Esophagus mucosa (tissue), 1 donor: ENCODE results near the gene TRPM2. TPM values are rescaled to one million over a fixed set of nuclear protein-coding genes. Genes with fewer than 3 reads are reported as not detected.
"Not testable (repeated sequence)": the region's sequence is repeated elsewhere in the genome, so short reads cannot be mapped to it uniquely, and the experiment has no call there.

Source experiments
- ATAC-seq: fragments of 200-7000 bp; cut with Tn5 transposase; one replicate; pipeline ENCODE4 v1.9.1; 2020
- total RNA-seq: library from RNA; stranded (reverse); gene quantifications from one replicate; pipeline ENCODE4 v1.2.4, GENCODE V29; 2023
- donor health status: DM: yes; HTN: yes; CAD: no.

Gene TRPM2
- total RNA-seq, 1 donor from 2014 or later = 1.2 TPM

GRCh38 chr21:44415073-44416025, 61.9 kb downstream of the TRPM2 start:
- no peak for ATAC-seq

DNA sequence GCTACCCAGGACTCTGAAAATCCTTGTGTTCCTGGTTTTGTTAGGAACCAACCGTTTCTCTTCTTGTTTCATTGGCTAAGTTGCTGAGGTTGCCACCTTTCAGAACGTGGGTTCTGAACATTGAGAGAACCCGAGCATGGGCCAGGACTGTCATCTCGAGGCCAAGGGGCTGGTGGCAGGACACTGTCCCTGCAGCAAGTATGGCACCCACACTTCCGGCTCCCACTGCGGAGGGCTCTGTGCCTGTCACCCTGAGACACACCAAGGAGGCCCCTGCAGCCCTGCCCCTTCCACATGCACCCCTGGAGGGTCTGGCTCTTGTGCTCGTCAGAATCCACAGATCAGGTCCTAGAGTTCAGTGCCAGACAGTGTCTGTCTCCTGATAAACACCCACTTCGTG, 62.8 kb downstream of the TRPM2 start:
- no peak for ATAC-seq

GRCh38 chr21:44417621-44418107, 64.2 kb downstream of the TRPM2 start:
- not testable (repeated sequence) for ATAC-seq

- ATAC-seq = no peak
Measured at GRCh38 chr21:44418108-44418875, 64.9 kb downstream of the TRPM2 start.

- no peak for ATAC-seq
Measured at GRCh38 chr21:44418876-44419230, 65.4 kb downstream of the TRPM2 start.

DNA sequence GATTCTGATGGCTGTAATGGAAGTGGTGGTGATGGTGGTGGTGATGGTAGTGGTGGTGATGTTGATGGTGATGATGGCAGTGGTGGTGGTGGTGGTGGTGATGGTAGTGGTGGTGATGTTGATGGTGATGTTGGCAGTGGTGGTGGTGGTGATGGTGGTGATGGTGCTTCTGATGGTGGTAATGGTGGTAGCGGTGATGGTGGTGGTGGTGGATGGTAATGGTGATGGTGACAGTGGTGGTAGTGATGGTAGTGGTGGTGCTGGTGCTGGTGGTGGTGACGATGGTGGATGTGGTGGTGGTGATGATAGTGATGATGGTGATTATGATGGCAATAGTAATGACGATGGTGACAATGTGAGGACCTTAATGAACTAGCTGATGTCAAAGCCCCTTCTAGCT, 66.3 kb downstream of the TRPM2 start:
- ATAC-seq = no peak

- no peak for ATAC-seq
Measured at GRCh38 chr21:44420416-44421205, 67.2 kb downstream of the TRPM2 start.

DNA sequence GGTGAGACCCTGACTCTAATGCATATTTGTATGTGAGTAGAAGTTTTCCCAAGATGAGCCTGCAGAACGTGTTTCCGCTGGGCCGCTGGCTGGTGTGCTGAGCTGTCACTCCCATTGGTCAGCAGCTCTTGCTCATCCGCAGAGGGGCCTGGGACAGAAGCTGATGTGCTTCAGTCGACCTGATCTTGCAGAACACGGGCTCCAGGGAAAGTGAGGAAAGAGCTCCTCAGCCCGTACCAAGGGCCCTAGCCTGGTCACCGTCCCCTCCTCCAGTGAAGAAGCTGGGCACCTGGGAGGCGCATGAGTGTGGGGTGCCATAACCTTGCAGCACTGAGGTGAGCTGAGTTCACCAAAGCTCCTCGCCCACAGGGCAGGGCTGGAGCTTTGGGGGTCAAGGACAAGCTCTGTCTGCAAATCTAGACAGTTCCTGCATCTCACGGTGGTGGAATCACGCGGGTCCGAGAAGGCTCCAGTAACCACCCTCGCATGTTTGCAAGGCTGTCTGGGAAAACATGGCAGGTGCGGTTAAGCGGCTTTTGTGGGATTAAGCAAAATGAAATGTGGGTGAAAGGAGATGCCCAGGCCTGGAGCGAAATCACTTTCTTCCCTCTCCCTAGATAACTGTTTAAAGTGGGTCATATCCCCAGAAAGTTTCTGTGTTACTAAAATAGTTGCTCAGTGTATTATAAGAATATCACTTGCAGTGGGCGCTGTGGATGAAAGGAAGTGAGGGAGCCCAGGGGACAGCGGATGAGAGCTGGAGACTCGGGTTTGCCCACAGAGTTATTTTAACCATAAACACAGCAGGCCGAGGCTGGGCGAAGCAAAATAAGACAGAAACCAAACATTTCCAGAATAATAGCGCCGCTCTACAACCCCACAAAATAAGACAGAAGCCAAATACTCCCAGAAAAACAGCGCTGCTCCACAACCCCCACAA, 68.8 kb downstream of the TRPM2 start:
- ATAC-seq = no peak

- ATAC-seq = no peak
Measured at GRCh38 chr21:44423312-44423821, 69.9 kb downstream of the TRPM2 start.

DNA sequence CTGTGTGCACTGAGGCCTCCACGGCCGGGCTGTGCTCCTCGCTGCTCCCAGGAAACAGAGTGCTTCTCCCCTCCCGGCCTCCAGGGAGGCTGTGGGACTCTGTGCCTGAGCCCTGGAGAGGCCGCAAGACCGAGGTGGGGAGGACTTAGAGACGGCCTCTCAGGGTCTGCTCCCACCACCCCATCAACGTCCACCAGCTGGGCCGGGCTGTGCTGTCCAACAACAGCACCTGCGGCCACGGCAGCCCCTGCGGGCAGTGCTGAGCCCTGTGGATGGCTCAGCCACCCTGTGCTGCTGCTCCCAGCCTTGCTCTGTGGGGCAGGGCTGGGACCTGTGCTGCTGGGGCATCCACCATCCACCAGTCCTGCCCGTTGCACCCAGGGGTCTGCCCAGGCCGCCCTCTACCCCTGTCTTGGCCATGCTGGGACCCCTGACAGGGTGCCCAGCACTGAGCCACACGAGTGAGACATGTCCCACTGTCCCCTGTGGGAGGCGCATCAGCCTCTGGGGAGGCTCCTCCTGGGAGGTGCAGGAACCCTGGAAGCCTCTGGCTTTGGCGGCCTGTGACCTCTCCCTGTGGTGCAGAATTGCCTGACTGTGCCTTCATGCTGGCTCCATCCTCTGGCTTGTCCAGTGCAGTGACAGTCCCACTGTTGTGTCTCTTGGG, 70.7 kb downstream of the TRPM2 start:
- ATAC-seq = no peak

- no peak for ATAC-seq
Measured at GRCh38 chr21:44424608-44425306, 71.3 kb downstream of the TRPM2 start.

DNA sequence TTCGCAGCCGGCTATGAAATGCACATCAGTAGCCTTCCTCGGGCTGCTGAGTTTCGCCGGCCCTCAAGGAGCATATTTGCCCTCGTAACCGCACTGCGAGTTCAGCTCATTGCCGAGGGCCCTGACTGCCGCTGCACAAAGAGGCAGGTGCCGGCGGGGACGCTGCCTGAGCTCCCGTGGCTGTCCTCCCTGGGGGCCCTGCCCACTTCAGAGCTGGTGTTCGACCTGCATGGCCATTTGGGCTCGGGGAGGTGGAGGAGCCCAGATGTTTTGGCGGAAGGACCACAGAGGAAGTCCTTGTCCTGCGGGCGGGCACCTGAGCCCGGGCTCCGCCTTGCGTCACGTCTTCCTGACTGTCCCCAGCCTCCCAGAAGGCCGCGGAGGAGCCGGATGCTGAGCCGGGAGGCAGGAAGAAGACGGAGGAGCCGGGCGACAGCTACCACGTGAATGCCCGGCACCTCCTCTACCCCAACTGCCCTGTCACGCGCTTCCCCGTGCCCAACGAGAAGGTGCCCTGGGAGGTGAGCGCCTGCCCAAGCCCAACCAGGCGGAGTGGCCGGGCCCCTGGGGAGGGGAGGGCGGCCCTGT, 72.0 kb downstream of the TRPM2 start:
- no peak for ATAC-seq

- ATAC-seq = no peak
Measured at GRCh38 chr21:44425895-44426662, 72.7 kb downstream of the TRPM2 start.

DNA sequence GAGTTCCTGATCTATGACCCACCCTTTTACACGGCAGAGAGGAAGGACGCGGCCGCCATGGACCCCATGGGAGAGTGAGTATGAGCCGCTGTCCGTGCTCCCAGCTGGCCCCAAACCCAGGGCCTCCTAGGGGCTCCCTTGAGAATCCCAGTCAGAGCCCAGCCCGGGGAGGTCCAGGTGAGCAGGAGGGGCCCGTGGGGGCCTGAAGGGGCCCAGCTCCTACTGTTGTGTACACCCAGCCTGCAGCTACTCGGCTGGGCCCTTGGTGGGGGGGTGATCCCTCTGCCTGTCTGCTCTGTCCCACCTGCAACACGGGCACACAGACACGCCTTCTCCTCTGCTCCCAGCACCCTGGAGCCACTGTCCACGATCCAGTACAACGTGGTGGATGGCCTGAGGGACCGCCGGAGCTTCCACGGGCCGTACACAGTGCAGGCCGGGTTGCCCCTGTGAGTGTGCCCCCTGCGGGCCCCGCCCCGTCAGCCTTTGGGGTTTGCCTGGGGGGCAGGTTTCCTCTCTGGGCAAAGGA, 73.3 kb downstream of the TRPM2 start:
- ATAC-seq = peak; percentile 22

DNA sequence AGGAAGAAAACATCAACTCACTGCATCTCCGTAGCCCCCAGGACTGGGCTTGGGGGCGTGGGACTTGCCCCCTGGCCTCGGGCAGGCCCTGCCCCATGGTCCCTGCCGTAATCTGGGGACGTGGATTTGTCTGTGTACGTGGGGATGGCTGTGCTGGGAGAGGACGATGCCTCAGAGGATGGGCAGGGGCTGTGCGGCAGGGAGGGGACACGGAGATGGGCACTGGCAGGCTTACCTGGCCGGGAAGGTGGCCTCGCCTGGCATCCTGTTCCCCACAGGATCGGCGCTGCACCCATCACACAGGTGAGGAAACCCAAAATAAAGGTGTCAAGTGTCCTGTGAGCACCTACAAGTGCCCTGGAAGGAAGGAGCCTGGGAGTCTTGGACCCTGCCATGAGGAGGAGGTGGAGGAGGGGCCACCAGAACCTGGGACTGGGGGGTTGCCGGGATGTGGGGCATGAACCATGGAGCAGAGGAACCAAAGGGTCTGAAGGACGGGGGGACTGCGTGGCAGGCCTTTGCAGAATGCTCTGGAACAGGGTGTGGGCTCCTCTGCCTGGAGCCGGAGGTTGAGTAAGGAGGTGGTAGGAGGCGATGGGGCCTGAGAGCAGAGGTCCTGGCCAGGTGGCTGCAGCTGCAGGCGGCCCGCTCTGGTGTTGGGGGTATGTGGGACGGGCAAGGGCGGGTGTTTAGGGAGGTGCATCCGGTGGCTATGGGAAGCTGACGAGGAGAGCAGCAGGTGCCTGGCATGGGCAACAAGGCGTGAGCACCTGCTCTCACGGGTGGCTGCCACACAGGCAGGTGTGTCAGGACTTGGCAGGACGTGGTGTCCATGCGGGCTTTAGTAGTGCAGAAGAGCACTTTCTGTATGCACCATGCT, 74.1 kb downstream of the TRPM2 start:
- peak; percentile 21 for ATAC-seq

GRCh38 chr21:44428281-44428960, 75.0 kb downstream of the TRPM2 start:
- ATAC-seq = peak; percentile 70

DNA sequence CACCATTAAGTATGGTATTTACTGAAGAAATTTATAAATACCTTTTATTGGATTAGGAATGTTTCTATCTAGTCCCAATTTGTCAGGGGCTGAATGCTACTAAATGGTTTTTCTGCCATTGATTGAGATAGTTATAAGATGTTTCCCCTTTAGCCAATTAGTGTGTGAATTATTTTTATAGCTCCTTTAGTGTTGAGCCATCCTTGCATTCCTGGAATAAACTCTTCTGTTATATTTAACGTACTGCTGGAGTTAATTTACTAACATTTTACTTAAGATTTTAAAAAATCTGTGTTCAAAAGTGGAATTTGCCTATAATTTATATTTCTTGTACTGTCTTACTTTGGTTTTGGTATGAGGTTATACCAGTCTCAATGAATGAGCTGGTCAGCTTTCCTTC, 76.5 kb downstream of the TRPM2 start:
- ATAC-seq = no peak
